Prostate gland (tissue), 2 donors: ENCODE data around the gene IGHMBP2.

Experiments used
- POLR2A ChIP-seq: fragments of 450-650 bp; IDR thresholded peaks from one replicate; pipeline ENCODE4 v1.6.1; 2016; ENCODE audit warnings: antibody characterized with exemption, mild to moderate bottlenecking
- POLR2AphosphoS5 ChIP-seq: sonication (generic); formaldehyde crosslinking; IDR thresholded peaks from one replicate; pipeline ENCODE4 v1.6.1; 2017; ENCODE audit warnings: antibody characterized with exemption
- TF ChIP-seq, protein P1 (sequence below), 4 experiments: fragments of 200-600 bp in 2 of 4; fragments of 450-650 bp in 2 of 4; sonication (generic) in 2 of 4; IDR thresholded peaks; 1 replicate in 3 of 4; 2 replicates in 1 of 4; pipeline ENCODE4 v1.5.1; 2016 to 2019; ENCODE audit warnings: antibody characterized with exemption in 4 of 4, mild to moderate bottlenecking in 2 of 4, moderate library complexity in 2 of 4

DNA sequence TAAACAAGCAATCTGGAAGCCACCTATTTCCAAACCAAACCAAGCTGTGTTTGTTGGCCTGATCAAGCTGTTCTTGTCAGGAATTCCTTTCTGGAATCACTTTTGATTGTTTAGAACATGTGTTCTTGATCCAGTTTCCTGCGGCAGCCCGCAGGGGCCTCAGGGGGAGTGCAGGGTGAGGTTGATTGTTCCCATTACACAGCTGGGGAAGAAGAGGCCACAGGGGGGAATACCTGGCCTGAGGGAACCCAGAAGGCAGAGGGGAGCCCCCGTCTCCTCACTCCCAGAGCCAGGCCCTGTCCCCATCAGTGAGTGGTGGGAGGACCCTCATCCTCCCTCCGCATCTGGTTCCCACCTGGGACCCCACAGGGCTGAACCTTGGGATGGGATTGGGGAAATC lies 72.9 kb downstream of the IGHMBP2 start:
- TF ChIP-seq, protein P1, sequence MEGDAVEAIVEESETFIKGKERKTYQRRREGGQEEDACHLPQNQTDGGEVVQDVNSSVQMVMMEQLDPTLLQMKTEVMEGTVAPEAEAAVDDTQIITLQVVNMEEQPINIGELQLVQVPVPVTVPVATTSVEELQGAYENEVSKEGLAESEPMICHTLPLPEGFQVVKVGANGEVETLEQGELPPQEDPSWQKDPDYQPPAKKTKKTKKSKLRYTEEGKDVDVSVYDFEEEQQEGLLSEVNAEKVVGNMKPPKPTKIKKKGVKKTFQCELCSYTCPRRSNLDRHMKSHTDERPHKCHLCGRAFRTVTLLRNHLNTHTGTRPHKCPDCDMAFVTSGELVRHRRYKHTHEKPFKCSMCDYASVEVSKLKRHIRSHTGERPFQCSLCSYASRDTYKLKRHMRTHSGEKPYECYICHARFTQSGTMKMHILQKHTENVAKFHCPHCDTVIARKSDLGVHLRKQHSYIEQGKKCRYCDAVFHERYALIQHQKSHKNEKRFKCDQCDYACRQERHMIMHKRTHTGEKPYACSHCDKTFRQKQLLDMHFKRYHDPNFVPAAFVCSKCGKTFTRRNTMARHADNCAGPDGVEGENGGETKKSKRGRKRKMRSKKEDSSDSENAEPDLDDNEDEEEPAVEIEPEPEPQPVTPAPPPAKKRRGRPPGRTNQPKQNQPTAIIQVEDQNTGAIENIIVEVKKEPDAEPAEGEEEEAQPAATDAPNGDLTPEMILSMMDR (IDR thresholded peaks at IDR 0.05), result no peak
- peak; percentile 51 for TF ChIP-seq POLR2AphosphoS5
- no peak for TF ChIP-seq POLR2A
